Stimulated activated naive CD8-positive, alpha-beta T cell treated with anti-CD3 and anti-CD28 coated beads, Interleukin-15, Interleukin-2, amounts not matched to agents 100 U/mL and 50 U/mL, for 24 hours (primary cell): ENCODE results near the gene CTDNEP1.
A peak's percentile ranks its signal among the peaks of the same experiment; 100 is the strongest.

ENCODE experiments used
- ATAC-seq: fragments of 150-1000 bp; cut with Tn5 transposase; one replicate; pipeline ENCODE4 v1.10.0; 2021
- DNase-seq: peaks from one replicate; pipeline ENCODE4 v3.0.0; 2021

CTDNEP1 gene

DNA sequence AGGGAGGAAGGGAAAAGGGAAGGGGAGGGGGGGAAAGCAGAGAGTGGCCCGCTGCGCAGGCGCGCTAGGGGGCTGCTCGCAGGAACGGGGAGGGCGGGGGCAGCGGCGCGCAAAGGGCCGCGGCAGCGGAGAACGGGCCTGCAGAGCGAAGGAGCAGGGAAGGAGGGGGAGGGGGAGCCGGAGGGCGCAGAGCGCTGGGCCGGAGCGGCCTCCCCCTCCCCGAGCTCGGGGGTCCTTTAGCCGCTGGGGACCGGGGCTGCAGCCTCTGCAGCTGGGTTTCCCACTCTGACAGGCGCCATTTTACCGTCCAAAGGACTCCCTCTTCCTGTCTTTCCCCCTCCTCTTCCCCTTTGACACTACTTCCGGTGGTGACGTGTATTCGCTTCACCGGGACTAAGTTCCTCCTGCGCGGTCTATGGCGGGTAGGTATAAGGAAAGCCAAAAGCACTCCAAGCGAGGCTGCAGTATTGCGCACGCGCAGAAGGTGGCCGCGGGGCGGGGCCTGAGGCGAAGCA is at the start of gene CTDNEP1:
TSS of gene CTDNEP1 (minus strand) at position 74 of the 515 bp plus-strand sequence. CDS start 438 bp downstream, outside the sequence.
- ATAC-seq (peak; percentile 95), DNase-seq (peak; percentile 80)

DNA sequence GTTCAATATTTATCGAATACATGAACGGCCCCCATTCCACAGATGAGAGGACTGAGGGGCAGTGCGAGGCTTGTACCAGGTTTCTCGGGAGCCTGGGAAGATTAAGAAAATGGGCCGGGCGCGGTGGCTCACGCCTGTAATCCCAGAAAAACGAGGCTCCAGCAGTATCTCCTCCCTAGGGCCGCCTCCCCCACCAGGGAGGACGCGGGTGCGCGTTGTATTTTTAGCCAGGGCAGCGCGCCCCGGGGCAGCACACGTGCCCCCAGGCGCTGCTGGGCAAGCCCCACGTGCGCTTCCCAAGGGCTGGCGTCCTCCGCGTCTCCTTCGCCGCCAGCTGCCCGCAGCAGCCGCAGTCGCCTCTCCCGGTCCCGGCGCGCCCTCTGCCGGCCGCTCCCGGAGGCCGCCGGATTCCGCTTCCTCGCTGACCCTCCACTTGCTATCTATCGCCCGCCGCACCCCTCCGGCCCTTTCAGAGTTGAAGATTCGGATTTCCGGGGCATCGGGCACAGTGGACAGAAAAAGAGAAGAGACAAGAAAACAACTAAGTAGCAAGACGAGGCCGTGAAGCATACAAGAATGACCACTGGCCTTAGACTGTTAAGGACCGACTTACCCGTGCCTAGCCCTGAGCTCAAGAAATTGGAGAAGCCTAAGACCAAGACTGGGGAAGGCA is 44.8 kb upstream of the CTDNEP1 start:
- peak; percentile 51 for ATAC-seq

DNA sequence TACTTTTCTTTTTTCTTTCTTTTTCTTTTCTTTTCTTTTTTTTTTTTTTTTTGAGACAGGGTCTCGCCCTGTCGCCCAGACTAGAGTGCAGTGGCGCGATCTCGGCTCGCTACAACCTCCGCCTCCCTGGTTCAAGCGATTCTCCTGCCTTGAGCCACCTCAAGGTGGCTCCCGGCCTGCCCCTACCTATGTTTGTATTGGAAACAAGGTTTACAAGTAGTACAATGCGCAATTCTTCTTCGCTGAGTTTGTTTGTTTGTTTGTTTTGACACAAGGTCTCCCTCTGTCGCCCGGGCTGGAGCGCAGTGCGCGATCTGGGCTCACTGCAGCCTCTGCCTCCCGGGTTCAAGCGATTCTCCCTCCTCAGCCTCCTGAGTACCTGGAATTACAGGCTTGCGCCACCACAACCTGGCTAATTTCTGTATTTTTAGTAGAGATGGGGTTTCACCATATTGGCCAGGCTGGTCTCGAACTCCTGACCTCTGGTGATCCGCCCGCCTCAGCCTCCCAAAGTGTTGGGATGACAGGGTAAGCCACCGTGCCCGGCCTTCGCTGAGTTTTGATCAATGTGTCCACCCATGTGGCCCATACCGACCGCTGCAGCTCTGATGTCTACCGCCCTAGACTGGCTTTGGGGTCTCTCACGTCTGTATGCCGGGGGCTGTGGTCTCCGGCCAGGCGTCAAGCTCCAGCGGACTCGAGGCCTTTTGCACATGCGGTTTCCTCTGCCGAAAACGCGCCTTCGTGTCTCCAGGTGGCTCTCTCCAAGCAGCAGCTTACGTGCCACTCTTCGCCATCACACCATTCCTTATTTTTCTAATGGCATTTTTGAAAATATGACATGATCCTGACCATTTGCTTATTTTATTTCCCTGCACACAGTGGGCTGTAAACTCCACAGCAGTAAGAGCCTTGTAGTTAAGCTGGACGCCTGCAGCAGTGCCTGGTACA is 44.0 kb upstream of the CTDNEP1 start:
- ATAC-seq = no peak
- no peak for DNase-seq

More for the DNA sequence above, 44.8 kb upstream of the CTDNEP1 start:
- peak; percentile 84 for DNase-seq

DNA sequence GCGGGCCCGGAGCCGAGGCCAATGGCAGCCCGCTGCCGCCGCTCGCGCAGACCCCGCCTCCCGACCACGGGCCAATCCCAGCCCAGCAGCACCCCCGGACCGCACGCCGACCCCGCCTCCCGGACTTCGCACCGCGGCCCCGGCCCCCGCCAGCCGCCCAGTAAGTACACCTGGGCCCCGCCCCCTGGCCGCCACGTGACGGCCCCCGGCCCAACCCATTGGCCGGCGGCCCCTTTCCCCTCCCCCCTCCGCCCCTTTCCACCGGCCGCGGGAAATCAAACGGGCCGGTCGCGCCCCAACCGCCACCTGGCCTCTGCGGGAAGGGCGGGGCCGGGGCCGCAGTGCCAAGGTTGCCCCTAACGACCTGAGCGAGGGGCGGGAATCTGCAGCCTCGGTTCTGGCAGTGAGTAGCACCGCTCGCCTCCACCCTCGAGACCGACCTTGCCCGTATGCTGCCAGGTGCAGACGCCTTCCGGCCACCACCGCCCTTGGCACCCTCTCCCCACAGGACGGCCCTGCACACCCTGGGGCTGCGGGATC is 43.1 kb upstream of the CTDNEP1 start, which contains the start of gene YBX2:
TSS of gene YBX2 (minus strand) at position 26 of the 540 bp plus-strand sequence. CDS start 139 bp downstream, outside the sequence.
- ATAC-seq = peak; percentile 74

DNA sequence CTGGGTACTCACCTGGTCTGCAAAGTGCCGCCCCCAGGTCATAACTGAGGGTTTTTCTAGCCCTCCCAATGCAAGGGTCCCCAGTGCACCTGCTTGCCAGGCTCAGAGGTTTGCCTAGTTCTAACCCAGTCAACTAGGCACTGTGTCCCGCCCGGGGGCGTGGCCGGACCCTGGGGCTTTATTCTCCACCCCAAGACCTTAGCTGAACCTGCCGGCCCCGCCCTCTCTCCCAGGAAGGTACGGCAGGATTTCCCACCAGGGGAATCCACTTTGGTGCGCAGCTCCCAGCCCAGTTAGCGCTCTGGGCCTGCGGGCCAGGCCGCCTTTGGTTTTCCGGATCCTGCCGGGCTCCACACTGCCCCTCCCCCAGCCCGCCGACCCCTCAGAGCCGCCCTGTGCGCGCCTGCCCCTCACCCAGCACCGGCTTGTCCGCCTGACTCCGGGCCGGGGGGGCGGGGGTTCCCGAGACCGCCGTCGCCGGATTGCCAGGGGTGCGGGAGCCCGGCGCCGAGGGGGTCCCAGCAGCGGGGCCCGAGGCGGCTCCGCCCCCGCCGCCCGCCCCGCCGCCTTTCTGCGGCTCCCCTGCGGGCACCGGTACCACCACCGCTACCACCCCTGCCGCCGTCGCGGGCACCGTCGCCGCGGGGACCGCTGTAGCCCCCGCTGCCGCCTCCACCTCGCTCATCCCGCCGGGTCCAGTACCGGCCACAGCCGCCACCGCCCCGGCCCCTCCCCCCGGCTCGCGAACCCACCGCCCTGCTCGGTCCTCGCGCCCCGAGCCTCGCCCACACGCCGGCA is 42.5 kb upstream of the CTDNEP1 start:
- no peak for ATAC-seq
- no peak for DNase-seq

More for the DNA sequence above, 43.1 kb upstream of the CTDNEP1 start, which contains the start of gene YBX2:
- peak; percentile 84 for DNase-seq

DNA sequence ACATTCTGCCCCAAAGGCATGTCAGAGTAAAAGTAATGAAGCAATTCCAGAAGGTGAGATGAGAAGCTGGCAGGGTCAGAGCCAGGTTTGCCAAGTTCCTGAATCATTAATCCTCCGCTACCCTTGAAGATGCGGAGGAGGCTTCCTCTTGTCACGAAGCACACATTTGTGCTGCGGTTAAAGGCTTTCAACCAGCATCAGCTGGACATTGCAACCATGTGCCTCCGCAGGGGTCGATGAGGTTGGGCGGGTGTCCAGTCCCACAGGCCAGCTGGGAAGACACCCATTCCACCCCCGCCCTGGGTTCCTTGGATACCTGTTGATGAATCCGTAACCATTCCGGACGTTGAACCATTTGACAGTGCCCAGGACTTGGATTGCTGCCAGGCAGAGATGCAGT is 41.6 kb upstream of the CTDNEP1 start:
- no peak for DNase-seq
- no peak for ATAC-seq

DNA sequence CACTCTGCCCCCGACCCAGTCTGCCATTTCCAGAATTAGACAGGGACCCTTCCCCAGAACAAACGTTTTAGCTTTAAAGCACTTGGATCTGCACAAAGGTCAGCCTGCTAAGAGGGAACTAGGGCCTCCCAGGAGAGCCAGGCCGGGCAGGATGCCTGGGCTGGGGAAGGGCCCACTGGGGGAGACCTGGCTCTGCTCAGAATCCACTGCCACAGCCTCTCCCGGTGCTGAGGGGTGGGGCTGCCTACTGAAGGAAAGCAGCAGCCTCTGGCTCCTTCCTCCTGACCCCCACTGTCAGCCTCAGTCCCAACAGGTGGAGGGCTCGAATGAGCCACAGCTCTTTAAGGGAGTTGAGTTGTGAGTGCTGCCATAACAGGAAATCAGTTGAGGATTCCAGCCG is 41.2 kb upstream of the CTDNEP1 start:
- DNase-seq (no peak), ATAC-seq (no peak)

DNA sequence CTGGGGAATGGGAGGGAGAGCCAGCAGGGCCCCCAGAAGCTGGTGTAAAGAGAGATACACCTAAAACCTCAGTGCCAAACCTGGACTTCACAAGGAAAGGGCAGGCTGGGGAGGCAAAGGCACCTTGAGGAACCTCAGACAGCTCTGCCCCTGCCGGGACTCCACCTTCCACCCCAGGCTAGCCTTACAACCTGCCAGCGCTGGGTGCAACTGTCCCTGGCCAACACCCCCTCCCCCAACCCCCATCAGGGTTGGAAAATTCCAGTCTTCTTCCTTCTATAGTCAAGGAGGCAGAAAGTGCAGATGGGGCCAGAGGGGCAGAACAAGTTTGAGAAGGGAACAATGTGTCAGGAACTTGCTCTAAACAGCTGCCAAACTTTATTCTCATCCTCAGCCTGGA is 40.7 kb upstream of the CTDNEP1 start:
- ATAC-seq (no peak), DNase-seq (no peak)

DNA sequence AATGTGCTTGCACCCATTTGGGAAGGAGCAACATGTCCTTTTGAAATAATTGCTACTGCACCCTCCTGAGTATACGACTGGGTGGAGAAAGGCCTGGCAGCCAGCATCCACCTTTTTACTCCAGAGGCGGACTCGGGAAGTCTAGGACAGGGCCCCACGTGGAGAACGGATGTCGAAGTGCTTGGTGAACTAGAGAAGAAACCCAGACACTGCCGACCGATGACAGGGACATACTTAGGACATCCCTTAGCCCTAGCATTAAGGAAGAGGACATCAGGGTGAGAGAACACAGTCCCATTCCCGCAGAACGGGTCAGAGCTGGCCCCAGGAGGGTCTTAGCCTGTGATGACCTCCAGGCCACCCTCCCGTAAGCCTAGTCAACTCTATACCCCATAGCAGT is 39.2 kb upstream of the CTDNEP1 start:
- ATAC-seq (no peak), DNase-seq (no peak)

DNA sequence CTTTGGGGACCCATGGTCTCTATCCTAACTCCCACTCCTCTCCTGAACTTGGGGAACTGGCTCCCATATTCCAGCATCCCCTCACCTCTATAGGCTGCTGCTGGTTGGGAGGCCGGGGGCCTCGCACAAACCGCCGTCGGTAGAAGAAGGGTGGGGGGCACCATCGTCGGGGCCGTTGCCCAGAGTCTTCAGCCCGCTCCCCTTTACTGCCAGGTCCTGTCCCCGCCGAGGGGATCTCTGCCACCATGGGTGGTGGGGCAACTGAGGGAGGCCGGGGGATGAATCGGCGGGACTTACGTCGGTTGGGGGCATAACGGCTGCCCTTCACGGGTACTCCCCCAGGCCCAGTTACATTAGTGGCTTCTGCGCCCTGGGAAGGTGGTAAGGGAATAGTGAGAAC is 38.6 kb upstream of the CTDNEP1 start:
- ATAC-seq (no peak), DNase-seq (no peak)

DNA sequence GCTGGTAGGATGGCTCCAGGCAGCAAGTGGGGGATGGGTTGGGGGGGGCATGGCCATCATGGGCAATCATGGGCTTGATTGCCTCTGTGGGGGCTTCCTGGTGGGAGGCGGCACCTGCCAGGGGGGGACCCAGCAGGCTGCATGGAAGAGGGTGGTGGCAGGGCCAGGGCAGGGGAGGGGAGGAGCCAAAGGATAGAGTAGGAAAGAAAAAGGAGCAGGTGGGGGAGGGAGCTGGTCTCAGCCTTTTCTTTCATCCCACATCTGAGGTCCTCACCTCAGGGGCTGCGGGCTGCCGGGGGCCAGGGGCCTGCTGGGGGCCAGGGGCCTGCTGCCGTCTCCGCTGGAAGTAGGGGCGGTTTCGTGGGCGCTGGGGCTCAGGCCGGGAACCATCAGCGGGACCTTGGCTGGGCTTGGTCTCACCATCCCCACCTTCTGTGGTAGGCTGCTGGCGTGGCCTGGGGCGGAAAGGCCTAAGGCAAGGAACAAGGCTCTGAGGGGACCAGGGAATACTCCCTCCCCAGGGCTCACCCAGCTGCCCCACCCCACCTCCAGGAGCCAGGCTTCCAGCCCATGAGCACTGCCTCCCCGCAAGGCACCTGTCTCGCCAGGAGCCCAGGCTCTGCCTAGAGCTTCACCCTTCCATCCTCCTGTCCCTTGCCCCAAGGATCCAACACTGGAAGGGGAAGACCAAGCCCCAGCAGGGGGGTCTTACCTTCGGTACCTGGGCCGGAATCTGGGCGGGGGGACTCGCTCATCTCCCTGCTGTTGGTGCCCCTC is 37.9 kb upstream of the CTDNEP1 start:
- DNase-seq = no peak
- ATAC-seq = no peak

DNA sequence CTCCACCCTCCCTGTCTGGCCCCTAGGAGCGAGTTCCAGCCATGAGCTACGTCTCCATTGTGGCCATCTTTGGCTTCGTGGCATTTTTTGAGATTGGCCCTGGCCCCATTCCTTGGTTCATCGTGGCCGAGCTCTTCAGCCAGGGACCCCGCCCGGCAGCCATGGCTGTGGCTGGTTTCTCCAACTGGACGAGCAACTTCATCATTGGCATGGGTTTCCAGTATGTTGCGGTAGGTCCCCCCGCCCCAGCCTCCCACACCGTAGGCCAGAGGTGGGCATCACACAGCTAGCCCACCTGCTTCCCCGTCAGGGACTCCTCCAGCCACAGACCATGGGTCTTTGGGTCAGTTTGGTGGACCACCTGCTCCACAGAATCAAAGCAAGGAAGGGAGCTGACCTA is 34.1 kb upstream of the CTDNEP1 start:
- ATAC-seq (no peak), DNase-seq (no peak)

DNA sequence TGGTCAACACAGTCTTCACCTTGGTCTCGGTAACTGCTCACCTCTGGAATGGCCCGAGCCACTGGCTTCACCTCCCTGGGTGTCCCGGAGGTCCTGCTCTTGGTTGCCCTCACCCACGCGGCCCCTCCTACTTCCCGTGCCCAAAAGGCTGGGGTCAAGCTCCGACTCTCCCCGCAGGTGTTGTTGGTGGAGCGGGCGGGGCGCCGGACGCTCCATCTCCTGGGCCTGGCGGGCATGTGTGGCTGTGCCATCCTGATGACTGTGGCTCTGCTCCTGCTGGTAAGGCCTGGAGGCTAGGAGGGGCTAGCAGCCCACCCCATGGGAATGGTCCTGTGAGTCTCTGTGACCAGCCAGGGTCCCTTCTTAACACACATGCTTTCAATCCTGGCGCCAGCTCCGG is 33.4 kb upstream of the CTDNEP1 start:
- no peak for DNase-seq
- no peak for ATAC-seq

DNA sequence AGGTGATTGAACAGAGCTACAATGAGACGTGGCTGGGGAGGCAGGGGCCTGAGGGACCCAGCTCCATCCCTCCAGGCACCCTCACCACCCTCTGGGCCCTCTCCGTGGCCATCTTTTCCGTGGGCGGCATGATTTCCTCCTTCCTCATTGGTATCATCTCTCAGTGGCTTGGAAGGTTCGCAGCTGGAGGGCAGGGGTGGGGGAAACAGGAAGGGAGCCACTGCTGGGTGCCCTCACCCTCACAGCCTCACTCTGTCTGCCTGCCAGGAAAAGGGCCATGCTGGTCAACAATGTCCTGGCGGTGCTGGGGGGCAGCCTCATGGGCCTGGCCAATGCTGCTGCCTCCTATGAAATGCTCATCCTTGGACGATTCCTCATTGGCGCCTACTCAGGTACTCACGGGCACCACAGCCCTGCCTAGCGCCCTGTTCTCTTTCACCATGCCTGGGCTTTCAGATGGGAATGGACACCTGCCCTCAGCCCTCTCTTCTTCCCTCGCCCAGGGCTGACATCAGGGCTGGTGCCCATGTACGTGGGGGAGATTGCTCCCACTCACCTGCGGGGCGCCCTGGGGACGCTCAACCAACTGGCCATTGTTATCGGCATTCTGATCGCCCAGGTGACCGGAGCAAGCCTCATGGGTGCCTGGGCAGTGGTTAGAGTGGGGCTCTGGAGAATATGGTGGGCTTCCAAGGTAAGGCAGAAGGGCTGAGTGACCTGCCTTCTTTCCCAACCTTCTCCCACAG is 32.1 kb upstream of the CTDNEP1 start:
- no peak for DNase-seq
- ATAC-seq = no peak

DNA sequence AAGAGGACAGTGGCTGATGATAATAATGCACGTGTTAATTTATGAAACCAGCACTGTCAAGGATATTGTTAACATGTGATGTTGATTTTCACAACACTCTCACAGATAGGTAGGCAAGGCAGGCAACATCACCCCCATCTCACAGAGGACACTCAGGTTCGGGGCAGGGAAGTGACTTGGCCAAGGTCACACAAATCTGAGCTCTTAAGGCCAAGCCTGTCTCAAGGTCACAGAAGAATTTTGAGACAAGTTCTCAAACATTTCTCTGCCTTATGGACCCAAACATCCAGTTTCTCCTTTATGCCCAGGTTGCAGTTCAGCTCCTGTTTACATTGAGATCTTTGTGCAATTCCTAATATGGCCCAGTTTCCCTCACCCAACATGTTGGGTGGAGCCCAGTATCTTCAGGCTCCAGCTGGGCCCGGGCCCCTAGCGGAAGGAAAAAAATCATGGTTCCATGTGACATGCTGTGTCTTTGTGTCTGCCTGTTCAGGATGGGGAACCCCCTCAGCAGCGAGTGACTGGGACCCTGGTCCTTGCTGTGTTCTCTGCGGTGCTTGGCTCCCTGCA is 31.3 kb upstream of the CTDNEP1 start:
- ATAC-seq (no peak), DNase-seq (no peak)

DNA sequence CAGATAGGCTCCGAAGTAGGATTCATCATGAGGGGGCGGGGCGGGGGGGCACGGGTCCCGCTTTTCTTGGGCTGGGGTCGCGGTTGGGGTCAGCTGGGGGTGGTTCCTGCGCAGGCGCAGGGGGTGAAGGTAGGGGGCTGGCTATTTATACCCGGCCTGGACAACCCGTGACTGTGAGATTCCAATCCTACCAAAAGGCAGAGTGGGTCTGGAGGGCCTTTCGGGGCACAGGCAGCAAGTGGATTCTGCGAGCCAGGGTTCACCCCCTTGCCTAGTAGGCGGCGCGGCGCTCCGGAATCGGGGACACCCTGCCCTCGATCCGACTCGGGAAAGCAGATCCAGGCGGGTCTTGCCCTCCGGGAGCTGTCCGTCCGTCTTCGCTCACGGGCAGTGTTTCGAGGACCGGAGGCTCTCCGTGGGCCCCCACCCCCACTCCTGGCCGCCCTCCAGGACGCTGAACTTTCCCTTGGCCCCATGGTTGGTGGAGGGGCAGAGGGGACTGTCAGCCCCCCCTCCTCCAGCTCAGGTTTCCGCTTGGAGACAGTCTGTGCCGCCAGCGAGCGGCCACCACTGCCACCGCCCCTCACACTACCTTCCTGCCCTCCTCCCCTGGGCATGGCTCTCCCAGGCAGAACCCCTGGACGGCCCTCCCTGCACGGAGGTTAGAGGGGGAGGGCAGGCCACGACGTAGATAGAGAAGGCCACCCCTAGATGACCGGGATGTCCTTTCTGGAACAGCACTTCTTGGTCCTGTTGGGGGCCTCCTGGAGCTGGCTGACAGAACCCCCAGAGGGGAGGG is 30.6 kb upstream of the CTDNEP1 start:
- DNase-seq = no peak

DNA sequence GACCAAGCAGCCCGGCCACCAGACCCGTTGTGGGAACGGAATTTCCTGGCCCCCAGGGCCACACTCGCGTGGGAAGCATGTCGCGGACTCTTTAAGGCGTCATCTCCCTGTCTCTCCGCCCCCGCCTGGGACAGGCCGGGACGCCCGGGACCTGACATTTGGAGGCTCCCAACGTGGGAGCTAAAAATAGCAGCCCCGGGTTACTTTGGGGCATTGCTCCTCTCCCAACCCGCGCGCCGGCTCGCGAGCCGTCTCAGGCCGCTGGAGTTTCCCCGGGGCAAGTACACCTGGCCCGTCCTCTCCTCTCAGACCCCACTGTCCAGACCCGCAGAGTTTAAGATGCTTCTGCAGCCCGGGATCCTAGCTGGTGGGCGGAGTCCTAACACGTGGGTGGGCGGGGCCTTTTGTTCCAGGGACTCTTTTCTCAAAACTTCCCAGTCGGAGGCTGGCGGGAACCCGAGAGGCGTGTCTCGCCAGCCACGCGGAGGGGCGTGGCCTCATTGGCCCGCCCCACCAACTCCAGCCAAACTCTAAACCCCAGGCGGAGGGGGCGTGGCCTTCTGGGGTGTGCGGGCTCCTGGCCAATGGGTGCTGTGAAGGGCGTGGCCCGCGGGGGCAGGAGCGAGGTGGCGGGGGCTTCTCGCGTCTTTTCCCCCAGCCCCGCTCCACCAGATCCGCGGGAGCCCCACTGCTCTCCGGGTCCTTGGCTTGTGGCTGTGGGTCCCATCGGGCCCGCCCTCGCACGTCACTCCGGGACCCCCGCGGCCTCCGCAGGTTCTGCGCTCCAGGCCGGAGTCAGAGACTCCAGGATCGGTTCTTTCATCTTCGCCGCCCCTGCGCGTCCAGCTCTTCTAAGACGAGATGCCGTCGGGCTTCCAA is 29.8 kb upstream of the CTDNEP1 start, which contains the start of gene SLC2A4:
TSS of gene SLC2A4 (plus strand) at position 645 of the 879 bp plus-strand sequence. CDS start at position 862, 217 bp downstream.
- peak; percentile 80 for ATAC-seq
- peak; percentile 96 for DNase-seq

More for the DNA sequence above, 30.6 kb upstream of the CTDNEP1 start:
- ATAC-seq = no peak
